Neural progenitor cell (in vitro differentiated cells): ENCODE results near the gene SIGLEC6.

Experiments
- CTCF ChIP-seq: fragments of 200-600 bp; sonication (generic); IDR thresholded peaks from 2 replicates; pipeline ENCODE4 v1.5.1; 2017; ENCODE audit warnings: antibody characterized with exemption, mild to moderate bottlenecking
- EZH2phosphoT487 ChIP-seq: fragments of 200-600 bp; sonication (generic); IDR thresholded peaks from 2 replicates; pipeline ENCODE4 v1.6.1; 2017; ENCODE audit warnings: antibody characterized with exemption

GRCh38 chr19:51472607-51473006, 58.9 kb downstream of the SIGLEC6 start:
- no peak for TF ChIP-seq EZH2phosphoT487
- no peak for TF ChIP-seq CTCF
